Progenitor cell of endocrine pancreas (in vitro differentiated cells): ENCODE results near the gene VCPKMT. TPM values are rescaled to one million over a fixed set of nuclear protein-coding genes. Genes with fewer than 3 reads are reported as not detected.
A peak's percentile ranks its signal among the peaks of the same experiment; 100 is the strongest.

Experiments used
- DNase-seq: peaks from one replicate; pipeline ENCODE4 v3.0.0; 2021; ENCODE audit warnings: low spot score; ENCODE audit not compliant: unreplicated experiment
- H3K27ac Mint-ChIP-seq: 2 replicates; pipeline ENCODE4 v1.8.0; 2021; ENCODE audit warnings: mild to moderate bottlenecking, moderate library complexity, mixed read lengths
- H3K27me3 Mint-ChIP-seq: 2 replicates; pipeline ENCODE4 v1.8.0; 2021; ENCODE audit warnings: mixed read lengths
- H3K36me3 Mint-ChIP-seq: 2 replicates; pipeline ENCODE4 v1.8.0; 2022; ENCODE audit warnings: mixed read lengths; ENCODE audit not compliant: insufficient read depth
- H3K4me1 Mint-ChIP-seq: 2 replicates; pipeline ENCODE4 v1.8.0; 2021; ENCODE audit warnings: low read depth, mixed read lengths
- H3K4me3 Mint-ChIP-seq: 2 replicates; pipeline ENCODE4 v1.8.0; 2021; ENCODE audit warnings: low read depth, mild to moderate bottlenecking, moderate library complexity, mixed read lengths
- H3K9me3 Mint-ChIP-seq: 2 replicates; pipeline ENCODE4 v1.8.0; 2021; ENCODE audit warnings: low read depth, mixed read lengths
- total RNA-seq: library from RNA; stranded (reverse); gene quantifications from 2 replicates; pipeline ENCODE4 v1.2.1, GENCODE V29; 2021
- TF ChIP-seq, protein P1 (sequence below): fragments of 200-600 bp; sonication (generic); IDR thresholded peaks from one replicate; pipeline ENCODE4 v1.5.0; 2021; ENCODE audit warnings: antibody characterized with exemption, mild to moderate bottlenecking; ENCODE audit not compliant: unreplicated experiment

Gene VCPKMT
- total RNA-seq, 1 donor from 2014 or later: 14.6 TPM

DNA sequence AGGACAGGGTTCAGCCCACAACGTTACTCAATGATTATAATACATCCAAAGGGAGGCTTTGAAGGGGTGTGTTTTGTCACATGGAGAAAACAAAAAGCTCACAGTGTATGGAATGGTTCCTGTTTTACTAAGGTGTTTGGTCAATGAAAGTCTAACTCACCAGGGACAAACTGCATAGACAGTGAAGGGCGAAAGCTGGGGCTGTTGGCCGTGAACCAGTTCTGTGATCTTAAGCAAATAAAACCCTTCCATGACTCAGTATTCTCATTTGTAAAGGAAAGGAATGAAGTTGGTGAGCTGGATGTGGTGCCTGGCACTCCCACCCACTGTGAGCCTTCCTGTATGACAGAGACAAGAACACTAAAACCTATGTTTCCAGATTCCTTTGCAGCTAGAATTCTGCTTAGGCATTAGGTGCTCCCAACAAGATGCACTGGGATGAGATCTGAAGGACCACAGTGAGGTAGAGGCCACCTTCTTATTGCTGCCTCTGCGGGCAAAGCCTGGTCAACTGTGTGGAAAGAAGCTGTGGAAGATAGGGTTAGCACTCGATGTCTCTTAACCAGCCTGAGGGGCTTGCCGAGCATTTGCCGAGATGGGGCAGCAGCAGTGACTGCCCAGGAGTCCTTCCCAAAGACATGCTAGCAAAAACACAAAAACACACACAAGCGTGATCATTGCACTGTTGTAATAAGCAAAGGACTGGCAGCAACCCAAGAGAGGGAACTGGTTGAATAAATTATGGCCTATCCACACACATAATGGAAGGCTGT, 48.5 kb downstream of the VCPKMT start:
- H3K9me3 Mint-ChIP-seq: peaks cover under 1% of the 10 kb centered on the region
- no peak overlapping the region for H3K27ac Mint-ChIP-seq
- H3K4me1 Mint-ChIP-seq: peaks cover 5% of the 10 kb centered on the region
- DNase-seq: no peak
- peaks cover 4% of the 10 kb centered on the region for H3K27me3 Mint-ChIP-seq
- H3K36me3 Mint-ChIP-seq: peaks cover 2% of the 10 kb centered on the region
- no peak overlapping the region for H3K4me3 Mint-ChIP-seq
- TF ChIP-seq, protein P1, sequence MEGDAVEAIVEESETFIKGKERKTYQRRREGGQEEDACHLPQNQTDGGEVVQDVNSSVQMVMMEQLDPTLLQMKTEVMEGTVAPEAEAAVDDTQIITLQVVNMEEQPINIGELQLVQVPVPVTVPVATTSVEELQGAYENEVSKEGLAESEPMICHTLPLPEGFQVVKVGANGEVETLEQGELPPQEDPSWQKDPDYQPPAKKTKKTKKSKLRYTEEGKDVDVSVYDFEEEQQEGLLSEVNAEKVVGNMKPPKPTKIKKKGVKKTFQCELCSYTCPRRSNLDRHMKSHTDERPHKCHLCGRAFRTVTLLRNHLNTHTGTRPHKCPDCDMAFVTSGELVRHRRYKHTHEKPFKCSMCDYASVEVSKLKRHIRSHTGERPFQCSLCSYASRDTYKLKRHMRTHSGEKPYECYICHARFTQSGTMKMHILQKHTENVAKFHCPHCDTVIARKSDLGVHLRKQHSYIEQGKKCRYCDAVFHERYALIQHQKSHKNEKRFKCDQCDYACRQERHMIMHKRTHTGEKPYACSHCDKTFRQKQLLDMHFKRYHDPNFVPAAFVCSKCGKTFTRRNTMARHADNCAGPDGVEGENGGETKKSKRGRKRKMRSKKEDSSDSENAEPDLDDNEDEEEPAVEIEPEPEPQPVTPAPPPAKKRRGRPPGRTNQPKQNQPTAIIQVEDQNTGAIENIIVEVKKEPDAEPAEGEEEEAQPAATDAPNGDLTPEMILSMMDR: no peak

DNA sequence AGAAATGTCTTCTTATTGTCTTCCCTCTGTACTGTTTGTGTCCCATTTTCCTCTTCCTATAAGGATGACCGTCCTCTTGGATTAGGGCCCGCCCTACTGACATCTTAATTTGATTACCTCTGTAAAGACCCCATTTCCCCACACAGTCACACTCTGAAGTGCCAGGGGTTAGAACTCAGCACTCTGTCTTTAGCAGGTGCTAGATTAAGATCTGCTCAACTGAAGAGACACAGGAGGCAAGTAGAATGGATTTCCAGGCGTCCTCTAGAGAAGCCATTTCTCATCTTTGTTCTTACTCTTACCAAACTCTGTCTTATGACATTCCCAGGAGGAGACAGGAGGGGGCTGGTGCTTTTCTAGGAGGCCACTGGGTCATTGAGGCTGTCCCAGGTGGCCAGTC, 50.8 kb downstream of the VCPKMT start:
- H3K36me3 Mint-ChIP-seq: no peaks in the 10 kb centered on the region
- H3K27me3 Mint-ChIP-seq: peaks cover 4% of the 10 kb centered on the region
- H3K4me3 Mint-ChIP-seq: no peak overlapping the region
- peaks cover 21% of the 10 kb centered on the region for H3K4me1 Mint-ChIP-seq
- DNase-seq: no peak
- H3K9me3 Mint-ChIP-seq: no peaks in the 10 kb centered on the region
- no peak overlapping the region for H3K27ac Mint-ChIP-seq
- TF ChIP-seq, protein P1: no peak

DNA sequence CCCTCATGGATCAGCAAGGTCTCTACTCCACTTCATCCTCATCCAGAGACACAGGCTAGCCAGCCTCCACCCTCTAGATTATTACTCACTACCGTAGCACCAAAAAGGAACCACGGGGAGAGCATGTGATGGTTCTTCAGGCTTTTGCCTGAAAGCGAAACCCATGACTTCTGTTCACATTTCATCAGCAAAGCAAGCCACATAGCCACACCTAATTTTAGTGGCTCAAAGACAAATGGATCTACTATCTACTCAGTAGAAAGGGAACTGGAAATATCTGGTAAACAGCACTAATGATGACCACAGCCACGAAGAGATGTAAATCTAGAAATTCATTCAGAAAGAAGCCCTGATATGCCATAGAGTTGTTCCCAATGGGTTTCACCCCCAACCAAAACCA, 51.4 kb downstream of the VCPKMT start:
- Mint-ChIP-seq H3K27ac (no peak overlapping the region), H3K9me3 (no peaks in the 10 kb centered on the region), H3K4me1 (peaks cover 27% of the 10 kb centered on the region), H3K27me3 (peaks cover 4% of the 10 kb centered on the region), H3K36me3 (no peaks in the 10 kb centered on the region), H3K4me3 (no peak overlapping the region)
- TF ChIP-seq, protein P1: no peak
- no peak for DNase-seq

DNA sequence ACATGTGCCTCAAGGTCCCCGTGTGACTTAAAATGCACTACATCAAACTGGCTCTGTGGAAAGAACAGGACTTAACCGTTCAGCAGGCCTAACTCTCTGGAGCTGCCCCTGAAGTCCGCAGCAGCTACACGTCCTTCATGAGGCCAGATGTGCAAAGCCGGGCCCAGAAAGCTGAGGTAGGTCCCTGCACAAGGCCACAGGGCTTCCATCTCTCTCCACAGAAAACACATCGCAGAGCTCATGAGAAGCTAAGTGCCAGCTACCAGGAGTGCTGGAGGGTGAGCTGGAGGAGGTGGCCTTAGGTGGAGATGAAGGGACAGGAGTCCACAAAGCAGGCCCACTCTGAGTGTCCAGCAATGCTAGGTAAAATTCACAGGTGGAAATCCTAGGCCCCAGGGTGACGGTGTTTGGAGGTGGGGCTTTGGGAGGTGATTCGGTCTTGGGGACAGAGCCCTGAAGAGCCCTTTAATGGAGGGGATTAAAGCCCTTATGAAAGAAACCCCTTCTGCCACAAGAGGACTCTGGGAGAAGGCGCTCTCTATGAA, 52.4 kb downstream of the VCPKMT start:
- Mint-ChIP-seq H3K4me1 (peaks cover 30% of the 10 kb centered on the region), H3K9me3 (no peaks in the 10 kb centered on the region), H3K27ac (no peak overlapping the region), H3K4me3 (no peak overlapping the region), H3K27me3 (peaks cover 4% of the 10 kb centered on the region), H3K36me3 (no peaks in the 10 kb centered on the region)
- TF ChIP-seq, protein P1: no peak
- no peak for DNase-seq

DNA sequence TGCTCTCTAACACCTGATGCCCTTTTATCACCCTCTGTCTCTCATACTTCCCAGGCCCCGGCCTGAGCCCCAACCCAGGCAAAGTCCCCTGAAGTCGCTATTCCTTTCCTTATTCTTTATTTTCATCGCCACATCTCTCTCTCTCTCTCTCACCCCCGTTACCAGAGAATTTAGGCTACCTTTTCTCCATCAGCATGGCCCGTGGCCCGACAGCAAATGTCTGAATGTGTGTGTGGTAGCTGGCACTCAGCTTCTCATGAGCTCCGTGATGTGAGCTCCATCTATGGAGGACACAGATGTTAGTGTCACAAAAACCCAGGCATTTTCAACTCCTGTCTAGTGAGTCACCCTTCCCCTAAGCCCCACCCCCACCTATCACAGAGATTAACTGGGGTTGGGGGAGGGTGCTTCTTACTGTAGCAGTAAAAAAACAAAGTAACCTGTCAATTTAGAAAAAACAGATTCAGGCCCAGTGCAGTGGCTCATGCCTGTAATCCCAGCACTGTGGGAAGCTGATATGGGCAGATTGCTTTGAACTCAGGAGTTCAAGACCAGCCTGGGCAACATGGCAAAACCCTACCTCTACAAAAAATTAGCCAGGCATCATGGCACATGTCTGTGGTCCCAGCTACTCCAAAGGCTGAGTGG, 53.8 kb downstream of the VCPKMT start:
- peak overlapping the region; percentile 92 for H3K27ac Mint-ChIP-seq
- TF ChIP-seq, protein P1: no peak
- no peak for DNase-seq
- peak overlapping the region; percentile 27 for H3K4me3 Mint-ChIP-seq
- H3K4me1 Mint-ChIP-seq: peaks cover 30% of the 10 kb centered on the region
- H3K9me3 Mint-ChIP-seq: no peaks in the 10 kb centered on the region
- H3K27me3 Mint-ChIP-seq: peaks cover 4% of the 10 kb centered on the region
- no peaks in the 10 kb centered on the region for H3K36me3 Mint-ChIP-seq
